ENCODE measurements around the gene CAVIN3.

CAVIN3 gene

DNA sequence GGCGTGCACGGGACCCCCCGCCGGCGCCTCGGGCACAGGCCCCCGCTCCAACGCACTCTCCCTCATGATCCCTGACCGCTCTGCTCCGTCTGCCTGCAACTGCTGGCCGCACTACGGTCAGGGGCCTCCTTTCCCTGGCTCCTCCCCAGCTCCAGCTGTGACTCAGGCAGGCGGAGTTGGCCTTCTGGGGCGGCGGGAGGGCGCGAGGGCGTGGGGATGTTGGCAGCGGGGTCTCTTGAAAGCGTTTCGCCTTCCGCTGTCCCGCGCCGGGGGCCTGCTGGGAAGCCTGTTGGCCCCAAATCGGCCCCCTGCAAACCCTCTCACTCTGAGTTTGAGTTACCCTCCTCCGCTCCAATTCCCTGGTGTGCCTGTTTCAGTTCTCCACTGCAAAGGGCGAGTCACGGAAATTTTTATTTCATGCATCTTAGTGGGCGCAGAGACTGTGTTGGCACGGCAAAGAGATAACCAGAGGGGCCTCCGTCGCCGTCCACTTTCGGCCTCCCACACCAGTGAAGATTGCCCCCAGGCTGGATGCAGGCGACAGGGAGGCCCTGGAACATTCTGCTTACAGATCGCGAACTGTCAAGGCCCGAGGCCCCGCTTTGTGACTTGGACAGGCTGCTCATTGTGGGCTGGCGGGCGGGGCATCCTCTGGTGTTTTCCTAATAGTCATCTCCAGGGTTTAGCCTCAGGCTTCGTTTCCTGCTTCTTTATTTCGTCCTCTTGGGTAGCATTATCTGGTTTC is at the start of gene CAVIN3:
TSS of gene CAVIN3 (minus strand) at position 91 of the 745 bp plus-strand sequence. CDS start at position 66, 25 bp downstream.
- Histone ChIP-seq H3K4me3 (ENCODE audit: low read length) (peak within 1 kb of the TSS; percentile 24; the same call in 1 of the 2 replicates), H3K4me1 (ENCODE audit: control insufficient read depth, insufficient read depth, low read length) (peaks cover 4% of the 10 kb centered on the region; the same call in 1 of the 2 replicates), H3K9me3 (ENCODE audit: control insufficient read depth, insufficient read depth, low read length) (no peaks in the 10 kb centered on the region), H3K36me3 (ENCODE audit: control insufficient read depth, insufficient read depth, low read length) (no peaks in the 10 kb centered on the region), H3K27me3 (ENCODE audit: control insufficient read depth, insufficient read depth, low read length) (no peaks in the 10 kb centered on the region), H3K27ac (ENCODE audit: low read length) (no peak within 1 kb of the TSS)
- no peak for DNase-seq (ENCODE audit: low read depth, low spot score)
- WGBS (ENCODE audit: insufficient coverage, insufficient read length), result no CpG with 5 or more reads among the region's 44 CpGs

- no peaks in the 10 kb centered on the region for H3K4me1 ChIP-seq (ENCODE audit: control insufficient read depth, insufficient read depth, low read length)
- no peaks in the 10 kb centered on the region for H3K9me3 ChIP-seq (ENCODE audit: control insufficient read depth, insufficient read depth, low read length)
- no peak for DNase-seq (ENCODE audit: low read depth, low spot score)
- H3K27me3 ChIP-seq (ENCODE audit: control insufficient read depth, insufficient read depth, low read length), result no peaks in the 10 kb centered on the region
- no peak overlapping the region for H3K4me3 ChIP-seq (ENCODE audit: low read length)
- H3K27ac ChIP-seq (ENCODE audit: low read length), result no peak overlapping the region
- no CpG with 5 or more reads among the region's 2 CpGs for WGBS (ENCODE audit: insufficient coverage, insufficient read length)
- no peaks in the 10 kb centered on the region for H3K36me3 ChIP-seq (ENCODE audit: control insufficient read depth, insufficient read depth, low read length)
Observed at GRCh38 chr11:6365659-6366058, 45.4 kb upstream of the CAVIN3 start.

- no peak overlapping the region for H3K27ac ChIP-seq (ENCODE audit: low read length)
- DNase-seq (ENCODE audit: low read depth, low spot score), result peak; percentile 78
- H3K4me1 ChIP-seq (ENCODE audit: control insufficient read depth, insufficient read depth, low read length), result no peaks in the 10 kb centered on the region
- WGBS (ENCODE audit: insufficient coverage, insufficient read length), result no CpG with 5 or more reads among the region's 6 CpGs
- H3K4me3 ChIP-seq (ENCODE audit: low read length), result no peak overlapping the region
- no peaks in the 10 kb centered on the region for H3K27me3 ChIP-seq (ENCODE audit: control insufficient read depth, insufficient read depth, low read length)
- no peaks in the 10 kb centered on the region for H3K9me3 ChIP-seq (ENCODE audit: control insufficient read depth, insufficient read depth, low read length)
- H3K36me3 ChIP-seq (ENCODE audit: control insufficient read depth, insufficient read depth, low read length), result no peaks in the 10 kb centered on the region
Observed at GRCh38 chr11:6362873-6363678, 42.8 kb upstream of the CAVIN3 start.

DNA sequence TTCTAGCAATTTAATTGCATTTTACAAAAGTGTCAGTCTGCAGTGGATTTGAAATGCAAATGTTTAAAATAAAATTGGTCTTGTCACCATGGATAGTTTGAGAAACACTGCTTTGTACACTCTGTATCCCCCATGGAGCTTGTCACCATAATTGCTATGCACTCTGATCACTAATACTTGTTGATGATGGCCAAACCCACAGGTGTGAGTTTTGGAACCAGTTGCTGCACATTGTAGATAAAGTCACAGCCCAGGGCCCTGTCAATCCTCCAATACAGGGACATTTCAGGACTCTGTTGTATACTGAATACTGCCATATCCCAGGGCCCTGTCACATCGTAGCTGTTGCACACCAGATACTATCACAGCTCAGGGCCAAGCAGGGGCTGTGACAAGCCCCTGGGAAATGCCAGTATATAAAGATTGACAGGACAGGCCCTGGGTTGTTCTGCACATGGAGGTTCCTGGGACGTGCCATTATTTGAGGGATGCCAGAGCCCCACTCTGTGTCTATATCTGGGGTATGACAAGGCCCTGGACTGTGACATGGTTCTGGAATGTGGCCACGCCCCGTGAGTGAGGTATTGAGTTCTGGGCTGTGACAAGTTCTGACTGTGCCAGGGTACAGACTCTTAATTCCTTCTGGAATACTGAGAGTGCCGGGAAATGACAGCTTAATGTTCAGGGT is 42.0 kb upstream of the CAVIN3 start:
- Histone ChIP-seq H3K4me1 (ENCODE audit: control insufficient read depth, insufficient read depth, low read length) (no peaks in the 10 kb centered on the region), H3K36me3 (ENCODE audit: control insufficient read depth, insufficient read depth, low read length) (no peaks in the 10 kb centered on the region), H3K4me3 (ENCODE audit: low read length) (no peak overlapping the region), H3K9me3 (ENCODE audit: control insufficient read depth, insufficient read depth, low read length) (no peaks in the 10 kb centered on the region), H3K27me3 (ENCODE audit: control insufficient read depth, insufficient read depth, low read length) (no peaks in the 10 kb centered on the region), H3K27ac (ENCODE audit: low read length) (no peak overlapping the region)
- WGBS (ENCODE audit: insufficient coverage, insufficient read length), result no CpG with 5 or more reads among the region's 5 CpGs
- no peak for DNase-seq (ENCODE audit: low read depth, low spot score)

DNA sequence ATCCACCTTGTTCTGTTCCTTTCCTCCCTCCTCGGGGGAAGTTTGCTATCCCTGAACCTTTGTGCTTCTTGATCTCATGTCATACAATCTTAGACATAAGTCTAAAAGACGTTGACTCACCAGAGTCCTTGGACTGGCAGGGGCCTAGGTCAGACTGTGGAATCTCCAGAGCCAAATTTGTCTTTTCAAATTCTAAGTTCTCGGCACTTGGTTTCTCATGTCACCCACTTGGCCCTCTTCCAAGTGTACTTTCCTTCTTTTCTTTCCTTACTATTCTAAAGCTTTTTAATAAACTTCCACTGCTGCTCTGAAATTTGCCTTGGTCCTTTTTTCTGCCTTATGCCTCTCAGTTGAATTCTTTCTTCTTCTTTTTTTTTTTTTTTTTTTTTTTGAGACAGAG is 39.9 kb upstream of the CAVIN3 start:
- WGBS (ENCODE audit: insufficient coverage, insufficient read length), result no CpG with 5 or more reads among the region's 3 CpGs
- H3K36me3 ChIP-seq (ENCODE audit: control insufficient read depth, insufficient read depth, low read length), result no peaks in the 10 kb centered on the region
- no peaks in the 10 kb centered on the region for H3K9me3 ChIP-seq (ENCODE audit: control insufficient read depth, insufficient read depth, low read length)
- no peaks in the 10 kb centered on the region for H3K27me3 ChIP-seq (ENCODE audit: control insufficient read depth, insufficient read depth, low read length)
- H3K27ac ChIP-seq (ENCODE audit: low read length), result no peak overlapping the region
- DNase-seq (ENCODE audit: low read depth, low spot score), result no peak
- H3K4me3 ChIP-seq (ENCODE audit: low read length), result no peak overlapping the region
- no peaks in the 10 kb centered on the region for H3K4me1 ChIP-seq (ENCODE audit: control insufficient read depth, insufficient read depth, low read length)

GRCh38 chr11:6357222-6357621 is 36.9 kb upstream of the CAVIN3 start:
- H3K9me3 ChIP-seq (ENCODE audit: control insufficient read depth, insufficient read depth, low read length), result no peaks in the 10 kb centered on the region
- H3K27ac ChIP-seq (ENCODE audit: low read length), result no peak overlapping the region
- no peaks in the 10 kb centered on the region for H3K27me3 ChIP-seq (ENCODE audit: control insufficient read depth, insufficient read depth, low read length)
- H3K4me1 ChIP-seq (ENCODE audit: control insufficient read depth, insufficient read depth, low read length), result no peaks in the 10 kb centered on the region
- H3K36me3 ChIP-seq (ENCODE audit: control insufficient read depth, insufficient read depth, low read length), result no peaks in the 10 kb centered on the region
- no peak overlapping the region for H3K4me3 ChIP-seq (ENCODE audit: low read length)
- no peak for DNase-seq (ENCODE audit: low read depth, low spot score)
- no CpG with 5 or more reads among the region's 9 CpGs for WGBS (ENCODE audit: insufficient coverage, insufficient read length)

DNA sequence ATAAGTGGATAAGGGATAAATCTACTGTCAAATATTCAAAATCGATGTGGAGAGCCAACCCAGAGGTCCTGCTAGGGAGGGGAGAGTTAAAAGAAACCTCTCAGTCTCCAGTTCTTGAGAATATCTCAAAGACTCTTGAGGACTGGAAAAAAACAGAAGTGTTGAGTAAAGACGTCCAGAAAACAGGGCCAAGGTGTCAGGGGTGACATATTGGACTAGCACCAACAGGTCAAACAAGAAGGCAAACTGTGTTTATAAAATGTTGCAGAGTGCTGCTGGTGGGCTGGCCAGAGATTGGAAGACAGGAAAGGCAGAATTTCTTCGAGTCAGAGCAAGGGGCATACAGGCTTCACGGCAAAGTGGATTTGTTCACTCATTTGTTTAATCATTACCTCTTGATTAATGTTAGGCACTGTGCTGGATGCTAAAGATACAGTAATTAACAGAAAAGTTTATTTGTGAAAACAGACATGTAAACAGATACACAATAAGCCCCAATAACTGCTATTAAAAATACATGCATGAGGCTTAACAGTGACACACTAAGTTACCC is 36.3 kb upstream of the CAVIN3 start:
- no peaks in the 10 kb centered on the region for H3K4me1 ChIP-seq (ENCODE audit: control insufficient read depth, insufficient read depth, low read length)
- no peaks in the 10 kb centered on the region for H3K36me3 ChIP-seq (ENCODE audit: control insufficient read depth, insufficient read depth, low read length)
- no peak overlapping the region for H3K4me3 ChIP-seq (ENCODE audit: low read length)
- no peaks in the 10 kb centered on the region for H3K9me3 ChIP-seq (ENCODE audit: control insufficient read depth, insufficient read depth, low read length)
- WGBS (ENCODE audit: insufficient coverage, insufficient read length), result no CpG with 5 or more reads among the region's 4 CpGs
- no peaks in the 10 kb centered on the region for H3K27me3 ChIP-seq (ENCODE audit: control insufficient read depth, insufficient read depth, low read length)
- no peak overlapping the region for H3K27ac ChIP-seq (ENCODE audit: low read length)
- no peak for DNase-seq (ENCODE audit: low read depth, low spot score)

DNA sequence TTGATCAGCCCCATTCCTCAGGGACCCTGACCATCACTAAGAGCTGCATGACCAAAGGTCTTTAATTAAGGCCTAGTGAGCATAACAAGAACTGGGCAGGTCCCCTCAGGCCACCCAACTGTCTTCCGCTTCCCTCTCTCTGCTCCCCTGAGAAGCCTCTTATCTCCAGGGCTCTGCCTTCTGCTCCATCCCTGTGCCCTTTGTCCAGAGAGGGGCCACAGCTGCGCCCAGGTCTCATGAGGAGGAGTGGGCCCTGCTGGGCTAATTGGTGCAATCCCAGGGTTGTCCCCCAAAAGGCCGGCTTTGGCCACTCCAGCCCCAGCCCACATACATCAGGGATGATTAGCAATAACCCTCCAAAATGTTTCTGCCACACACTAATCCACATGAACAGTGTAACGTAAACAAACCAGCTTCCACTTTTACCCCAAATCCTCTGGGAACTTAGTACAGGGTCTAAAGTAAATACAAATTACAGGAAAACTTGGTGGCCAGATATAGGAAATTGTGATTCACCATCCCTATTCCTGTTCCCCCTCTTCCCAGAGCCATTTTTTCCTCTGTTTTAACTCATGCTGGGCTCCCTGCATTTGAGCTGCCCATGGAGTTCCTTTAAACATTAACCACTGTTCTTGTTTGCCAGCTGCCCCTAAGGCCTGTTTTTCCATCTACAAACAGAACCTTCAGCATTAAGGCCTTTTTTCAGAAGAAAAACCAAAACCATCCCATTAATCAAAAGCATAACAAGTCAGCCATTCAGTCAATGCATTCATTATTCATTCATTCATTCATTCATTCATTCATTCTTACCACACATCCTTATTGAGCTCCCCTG is 34.6 kb upstream of the CAVIN3 start:
- no peaks in the 10 kb centered on the region for H3K36me3 ChIP-seq (ENCODE audit: control insufficient read depth, insufficient read depth, low read length)
- WGBS (ENCODE audit: insufficient coverage, insufficient read length), result no CpG with 5 or more reads among the region's 4 CpGs
- H3K27me3 ChIP-seq (ENCODE audit: control insufficient read depth, insufficient read depth, low read length), result no peaks in the 10 kb centered on the region

DNA sequence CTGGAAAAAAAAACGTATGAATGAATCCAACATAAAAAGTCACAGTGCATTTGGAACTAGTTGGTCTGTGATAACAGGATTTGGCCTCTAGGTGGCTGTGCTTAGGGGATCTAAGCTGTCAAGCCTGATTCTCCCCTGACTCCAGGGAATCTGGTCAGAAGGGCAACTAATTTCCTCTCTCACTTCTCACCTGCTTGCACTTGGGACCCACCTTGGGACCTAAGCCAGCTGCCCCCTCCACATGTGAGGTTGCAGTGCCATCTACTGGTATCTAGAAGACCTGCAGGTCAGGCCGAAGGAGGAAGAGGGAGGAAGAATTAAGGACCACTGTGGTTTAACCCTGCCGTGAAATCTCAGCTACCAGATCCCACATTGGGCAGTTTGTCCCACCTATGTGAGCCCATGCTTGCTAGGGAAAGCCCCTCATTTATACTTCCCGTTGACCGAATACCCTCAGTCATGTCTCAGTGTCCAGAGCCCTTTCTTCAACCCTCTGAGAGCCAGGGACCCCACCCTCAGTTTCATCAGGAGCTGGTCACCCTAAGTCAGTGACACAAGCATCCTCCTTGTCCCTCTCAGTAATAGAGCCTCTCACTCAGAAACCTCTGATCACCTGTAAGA is 33.2 kb upstream of the CAVIN3 start:
- no peaks in the 10 kb centered on the region for H3K36me3 ChIP-seq (ENCODE audit: control insufficient read depth, insufficient read depth, low read length)
- no peak overlapping the region for H3K4me3 ChIP-seq (ENCODE audit: low read length)
- no CpG with 5 or more reads among the region's 5 CpGs for WGBS (ENCODE audit: insufficient coverage, insufficient read length)
- no peaks in the 10 kb centered on the region for H3K27me3 ChIP-seq (ENCODE audit: control insufficient read depth, insufficient read depth, low read length)
- H3K9me3 ChIP-seq (ENCODE audit: control insufficient read depth, insufficient read depth, low read length), result no peaks in the 10 kb centered on the region
- no peak overlapping the region for H3K27ac ChIP-seq (ENCODE audit: low read length)
- no peaks in the 10 kb centered on the region for H3K4me1 ChIP-seq (ENCODE audit: control insufficient read depth, insufficient read depth, low read length)
- peak; percentile 90 for DNase-seq (ENCODE audit: low read depth, low spot score)

More for the DNA sequence above, 34.6 kb upstream of the CAVIN3 start:
- Histone ChIP-seq H3K4me3 (ENCODE audit: low read length) (no peak overlapping the region), H3K27ac (ENCODE audit: low read length) (no peak overlapping the region), H3K4me1 (ENCODE audit: control insufficient read depth, insufficient read depth, low read length) (no peaks in the 10 kb centered on the region), H3K9me3 (ENCODE audit: control insufficient read depth, insufficient read depth, low read length) (no peaks in the 10 kb centered on the region)
- no peak for DNase-seq (ENCODE audit: low read depth, low spot score)

Measured in iPS DF 6.9 (cell line).